Stimulated activated CD4-positive, alpha-beta T cell treated with anti-CD3 and anti-CD28 coated beads, Interleukin-4, amount 100 ng/mL, for 48 hours (primary cell): ENCODE results near the gene ATAD3A.
"Not testable (repeated sequence)": the region's sequence is repeated elsewhere in the genome, so short reads cannot be mapped to it uniquely, and the experiment has no call there.

Source experiments
- DNase-seq, 2 donors: peaks; one replicate each; pipeline ENCODE4 v3.0.0-alpha.2; 2020; ENCODE audit warnings: low read depth in 2 of 2

Gene ATAD3A

DNA sequence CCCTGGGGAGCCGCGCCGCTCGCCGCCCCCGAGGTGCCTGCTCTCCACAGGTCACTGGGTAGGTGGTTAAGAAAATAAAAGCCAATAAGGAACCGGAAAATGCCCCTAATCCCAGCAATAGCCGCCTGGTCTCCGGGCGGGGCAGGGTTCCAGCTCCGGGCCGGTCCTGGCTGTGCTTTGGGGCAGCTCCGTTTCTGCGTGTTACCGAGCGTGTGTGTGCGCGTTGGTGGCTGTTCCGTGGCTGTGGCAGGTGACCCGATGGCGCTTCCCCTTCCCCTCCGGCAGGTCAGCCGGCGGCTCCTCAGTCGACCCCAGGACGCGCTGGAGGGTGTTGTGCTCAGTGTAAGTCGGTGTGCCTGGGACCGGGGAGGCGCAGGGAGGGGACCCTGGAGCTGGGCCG, 11.3 kb downstream of the ATAD3A start:
- not testable (repeated sequence) for DNase-seq

DNA sequence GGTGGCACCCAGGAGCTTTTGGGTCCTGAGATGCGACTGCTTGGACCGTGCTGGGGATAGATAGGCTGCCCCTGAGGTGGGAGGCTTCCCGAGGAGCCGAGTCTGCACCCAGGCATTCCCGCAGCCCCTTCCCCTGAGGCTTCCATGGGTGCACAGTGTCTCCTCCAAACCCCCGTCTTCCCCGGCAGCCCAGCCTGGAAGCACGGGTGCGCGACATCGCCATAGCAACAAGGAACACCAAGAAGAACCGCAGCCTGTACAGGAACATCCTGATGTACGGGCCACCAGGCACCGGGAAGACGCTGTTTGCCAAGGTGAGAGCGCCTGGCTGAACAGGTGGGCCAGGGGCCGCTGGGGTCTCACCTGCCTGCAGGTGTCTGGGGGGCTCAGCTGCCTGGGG, 11.7 kb downstream of the ATAD3A start:
- not testable (repeated sequence) for DNase-seq

DNA sequence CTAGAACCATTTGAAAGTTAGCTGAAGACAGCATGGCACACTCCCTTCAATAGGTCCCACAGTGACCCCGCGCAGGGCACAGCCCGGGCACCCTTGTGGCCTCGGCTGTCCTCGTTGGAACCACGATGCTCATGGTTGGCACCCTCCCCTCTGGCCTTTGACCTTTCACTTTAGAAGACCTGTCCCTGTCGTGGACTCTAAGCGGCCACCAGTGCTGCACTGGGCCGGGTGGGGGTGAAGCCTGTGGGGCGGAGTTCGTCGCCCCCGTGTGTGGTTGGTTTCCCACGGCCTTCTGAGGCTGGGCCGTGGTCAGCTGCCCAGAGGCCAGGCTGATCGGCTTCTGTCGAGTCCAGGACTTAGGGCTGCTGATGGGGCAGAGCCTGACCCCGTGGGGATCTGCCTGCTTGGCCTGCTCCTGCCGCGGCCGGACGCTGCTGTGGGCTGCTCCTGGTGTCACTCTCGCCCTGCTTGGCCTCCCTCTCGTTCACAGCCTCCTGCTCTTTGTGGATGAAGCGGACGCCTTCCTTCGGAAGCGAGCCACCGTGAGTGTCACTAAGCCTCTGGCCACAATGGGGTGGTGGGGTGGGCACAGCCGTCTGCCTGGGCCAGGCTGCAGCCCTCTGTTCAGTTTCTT, 12.9 kb downstream of the ATAD3A start:
- not testable (repeated sequence) for DNase-seq

DNA sequence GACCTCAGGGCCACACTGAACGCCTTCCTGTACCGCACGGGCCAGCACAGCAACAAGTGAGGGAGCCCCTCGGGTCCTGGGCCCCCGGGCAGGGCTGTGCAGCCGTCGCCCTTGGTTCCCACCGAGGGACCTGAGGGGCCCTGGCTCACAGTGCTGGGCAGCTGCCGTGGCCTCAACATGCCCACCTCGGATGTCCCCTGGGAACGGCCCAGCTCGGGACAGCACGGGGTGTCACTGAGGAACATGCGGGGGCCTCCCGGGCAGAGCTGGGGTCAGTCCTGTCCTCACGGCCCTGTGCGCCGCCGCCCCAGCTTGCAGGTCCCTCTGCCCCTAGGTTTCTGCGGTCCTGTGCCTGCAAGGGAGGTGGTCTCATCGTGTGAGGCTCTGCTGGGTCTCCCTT, 14.5 kb downstream of the ATAD3A start:
- not testable (repeated sequence) for DNase-seq

DNA sequence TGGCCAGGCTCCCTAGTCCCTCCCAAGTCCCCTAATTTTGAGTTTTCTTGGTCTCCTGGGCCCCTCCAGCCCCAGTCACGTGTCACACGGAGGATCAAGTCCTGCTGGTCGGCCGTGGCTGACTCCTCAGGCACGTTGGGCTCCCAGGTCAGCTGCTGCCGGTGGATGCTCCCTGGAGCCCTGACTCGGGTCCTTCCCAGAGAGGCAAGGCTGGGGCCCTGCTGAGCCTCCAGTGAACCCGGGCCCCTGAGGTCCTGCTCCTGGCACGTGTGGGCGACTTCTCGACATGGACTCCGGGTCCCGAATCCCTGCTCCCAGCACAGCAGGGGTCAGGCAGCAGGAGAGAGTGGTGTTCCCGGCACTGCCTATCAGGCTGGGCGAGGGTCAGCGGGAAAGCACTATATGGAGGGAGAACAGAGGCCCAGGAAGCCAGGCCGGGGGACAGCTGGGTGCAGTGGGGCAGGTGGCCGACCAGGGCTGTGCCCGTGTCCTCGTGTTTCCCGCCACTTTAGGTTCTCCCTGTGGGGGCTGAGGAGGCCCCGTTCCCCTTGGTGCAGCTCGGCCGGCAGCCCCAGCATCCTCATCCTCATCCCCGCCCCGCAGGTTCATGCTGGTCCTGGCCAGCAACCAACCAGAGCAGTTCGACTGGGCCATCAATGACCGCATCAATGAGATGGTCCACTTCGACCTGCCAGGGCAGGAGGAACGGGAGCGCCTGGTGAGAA, 15.3 kb downstream of the ATAD3A start:
- no peak for DNase-seq

DNA sequence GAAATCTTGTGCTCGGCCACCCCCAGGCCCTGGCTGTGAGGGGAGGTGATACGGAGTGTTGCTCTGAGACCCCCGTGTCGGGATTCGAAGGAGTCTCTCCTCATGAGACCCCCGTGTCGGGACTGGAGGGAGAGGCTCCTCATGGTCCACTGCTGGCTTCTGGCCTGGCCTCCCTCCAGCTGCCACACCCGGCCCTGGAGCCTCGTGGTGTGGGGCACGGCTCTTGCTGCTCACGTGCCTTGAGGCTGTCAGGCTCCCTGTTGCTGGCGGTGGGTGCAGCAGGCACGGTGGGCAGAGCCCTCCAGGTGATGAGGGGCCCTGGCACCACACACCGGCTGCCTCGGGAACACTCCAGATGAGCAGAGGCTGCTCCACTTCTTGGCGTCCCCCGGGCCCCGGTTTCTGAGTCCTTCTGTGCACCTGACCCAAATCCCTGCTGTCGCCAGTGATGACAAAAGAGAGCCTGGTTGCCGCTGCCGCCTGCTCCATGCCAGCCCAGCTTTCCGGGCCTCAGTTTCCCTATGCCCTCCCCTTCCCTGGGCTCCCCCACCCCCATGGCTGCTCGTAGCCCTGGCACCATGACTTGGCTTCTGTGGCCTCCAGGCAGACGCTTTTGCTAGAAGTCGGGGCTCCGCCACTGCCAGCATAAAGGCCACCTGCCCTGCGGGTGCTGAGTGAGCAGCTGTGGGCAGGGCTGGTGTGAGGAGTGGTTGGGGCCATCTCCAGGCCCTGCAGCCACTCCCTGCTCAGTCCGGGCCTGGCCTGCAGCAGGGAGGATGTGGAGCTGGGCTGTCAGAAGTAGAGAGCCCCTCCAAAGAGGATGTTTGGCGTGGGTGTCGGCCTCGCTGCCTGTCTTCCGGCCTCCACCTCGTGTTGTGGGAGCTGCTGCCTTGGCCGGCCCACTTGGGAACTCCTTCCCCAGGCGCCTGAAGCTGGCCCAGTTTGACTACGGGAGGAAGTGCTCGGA, 16.6 kb downstream of the ATAD3A start:
- DNase-seq: no peak

DNA sequence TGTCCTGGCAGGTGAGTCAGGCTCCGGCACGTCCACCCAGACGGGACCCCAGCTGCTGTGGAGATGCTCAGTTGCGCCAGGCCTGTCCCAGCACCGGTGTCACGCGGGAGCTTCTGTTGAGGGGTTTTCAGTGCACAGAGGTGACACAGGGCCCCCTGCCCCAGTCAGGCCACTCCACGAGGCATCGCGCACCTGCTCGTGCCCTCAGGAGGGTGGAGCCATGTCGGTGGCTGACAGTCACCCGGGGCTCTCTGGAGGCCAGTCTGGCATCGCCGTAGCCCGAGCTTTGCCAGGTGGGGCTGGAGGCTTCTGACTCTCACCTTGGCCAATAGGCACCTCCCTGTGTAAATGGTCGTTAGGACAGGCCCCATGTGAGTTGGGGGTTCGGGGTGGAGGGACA, 17.4 kb downstream of the ATAD3A start:
- no peak for DNase-seq

DNA sequence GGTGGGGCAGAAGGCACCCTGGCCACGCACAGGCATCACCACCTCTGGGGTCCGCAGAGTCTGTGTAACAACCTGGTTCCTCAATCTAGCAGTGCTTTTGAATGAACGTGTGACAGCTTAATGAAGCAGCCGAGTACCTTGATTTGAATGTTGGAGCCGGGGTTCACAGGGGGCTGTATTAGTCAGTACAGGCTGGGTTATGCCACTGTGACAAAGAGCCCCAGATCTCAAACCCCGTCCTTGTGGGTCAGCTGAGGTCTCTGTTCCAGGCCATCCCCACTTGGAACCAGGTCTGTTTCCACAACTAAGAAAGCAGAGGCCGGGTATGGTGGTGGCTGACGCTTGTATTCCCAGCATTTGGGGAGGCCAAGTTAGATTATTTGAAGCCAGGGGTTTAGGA, 18.0 kb downstream of the ATAD3A start:
- no peak for DNase-seq

DNA sequence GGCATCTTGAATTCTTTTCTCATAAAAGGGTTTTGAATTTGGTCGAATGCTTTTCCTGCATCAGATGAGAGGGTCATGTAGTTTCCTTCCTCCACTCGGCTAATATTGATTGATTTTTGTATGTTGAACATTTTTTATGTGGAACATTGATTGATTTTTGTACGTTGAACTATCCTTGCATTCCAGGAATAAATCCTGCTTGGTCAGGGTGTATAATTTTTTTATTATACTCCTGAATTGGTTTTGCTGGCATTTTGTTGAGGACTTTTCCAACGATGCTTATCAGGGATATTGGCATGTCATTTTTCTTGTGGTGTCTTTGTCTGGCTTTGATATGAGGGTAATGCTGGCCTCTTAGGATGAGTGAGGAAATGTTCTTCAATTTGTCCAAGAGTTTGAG, 20.0 kb downstream of the ATAD3A start:
- DNase-seq: no peak

DNA sequence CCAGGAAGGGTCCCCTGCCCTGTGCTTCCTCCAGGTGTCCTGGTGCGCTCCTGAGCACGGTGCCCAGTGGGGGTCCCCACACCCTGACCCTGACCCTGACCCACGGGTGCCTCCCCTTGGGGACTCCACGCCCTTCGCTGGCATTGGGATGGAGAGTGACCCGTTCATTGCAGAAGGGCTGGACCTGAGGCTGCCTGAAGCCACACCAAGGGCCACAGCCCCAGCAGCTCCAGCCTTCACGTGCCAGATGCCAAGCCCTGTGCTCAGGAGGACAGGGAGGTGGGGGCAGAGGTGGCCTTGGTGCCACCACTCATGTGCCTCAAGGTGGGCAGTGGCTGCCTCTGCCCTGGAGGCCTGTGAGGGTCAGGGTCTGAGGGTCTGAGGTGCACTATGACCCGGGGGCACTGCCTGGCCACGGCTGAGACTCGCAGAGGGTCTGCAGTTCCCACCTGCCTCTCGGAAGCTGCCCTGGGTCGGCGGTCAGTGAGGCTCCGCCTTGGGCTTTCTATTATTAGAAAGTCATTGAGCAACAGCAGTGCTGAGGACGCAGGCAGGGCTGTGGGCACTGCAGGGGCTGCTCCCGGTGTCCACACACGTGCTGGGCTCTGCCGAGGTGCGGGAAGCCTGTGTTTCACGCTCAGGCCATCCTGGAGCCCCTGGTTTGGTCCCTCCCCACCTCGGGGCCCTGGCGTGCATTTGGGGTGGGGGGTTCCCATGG, 21.4 kb downstream of the ATAD3A start:
- DNase-seq: not testable (repeated sequence)

DNA sequence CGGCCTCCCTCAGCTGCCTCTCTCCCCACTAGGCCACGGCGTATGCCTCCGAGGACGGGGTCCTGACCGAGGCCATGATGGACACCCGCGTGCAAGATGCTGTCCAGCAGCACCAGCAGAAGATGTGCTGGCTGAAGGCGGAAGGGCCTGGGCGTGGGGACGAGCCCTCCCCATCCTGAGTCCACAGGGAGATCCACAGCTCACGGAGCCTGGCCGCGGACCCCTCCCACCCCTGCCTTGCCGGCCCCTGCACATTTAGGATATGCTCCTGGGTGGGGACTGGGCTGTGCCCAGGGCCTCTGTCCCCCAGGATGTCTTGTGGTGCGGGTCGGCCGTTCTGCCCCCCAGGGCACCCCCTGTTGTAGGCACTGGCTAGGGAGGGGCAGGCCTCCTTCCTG, 21.9 kb downstream of the ATAD3A start:
- DNase-seq: not testable (repeated sequence)

DNA sequence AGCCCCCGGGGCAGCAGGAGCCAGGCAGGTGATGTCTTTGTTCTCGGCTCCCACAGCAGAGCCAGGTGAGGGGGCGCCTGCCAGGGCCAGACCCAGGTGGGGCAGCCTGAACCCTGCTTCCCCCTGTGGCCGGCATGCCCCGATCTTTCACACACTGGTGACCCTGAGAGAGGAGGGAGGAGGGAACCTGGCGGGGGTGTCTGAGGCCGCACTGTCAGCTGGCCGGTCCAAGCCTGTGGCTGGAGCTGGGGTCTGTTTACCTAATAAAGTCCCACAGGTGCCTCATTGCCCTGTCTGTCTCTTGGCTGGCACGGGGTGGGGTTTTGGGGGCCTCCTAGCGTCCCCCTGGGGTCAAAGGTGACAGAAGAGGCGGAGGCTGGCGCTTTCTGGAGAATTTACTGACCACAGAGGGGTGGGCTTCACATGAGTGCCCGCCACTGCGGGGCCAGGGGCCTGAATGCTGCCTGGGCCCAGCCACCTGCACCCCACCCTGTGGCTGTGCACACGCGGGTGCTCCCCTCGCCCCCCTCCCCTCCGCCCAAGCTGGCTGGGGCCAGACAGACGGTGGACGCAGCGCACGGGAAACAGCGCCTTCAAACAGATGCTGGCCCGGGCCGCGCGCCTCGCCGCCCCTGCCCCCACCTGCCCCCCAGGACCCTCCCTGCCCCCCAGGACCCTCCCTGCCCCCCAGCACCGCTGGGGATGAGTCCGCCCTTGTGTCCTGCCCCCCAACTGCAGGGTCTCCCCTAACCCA, 22.6 kb downstream of the ATAD3A start:
- DNase-seq: no peak

DNA sequence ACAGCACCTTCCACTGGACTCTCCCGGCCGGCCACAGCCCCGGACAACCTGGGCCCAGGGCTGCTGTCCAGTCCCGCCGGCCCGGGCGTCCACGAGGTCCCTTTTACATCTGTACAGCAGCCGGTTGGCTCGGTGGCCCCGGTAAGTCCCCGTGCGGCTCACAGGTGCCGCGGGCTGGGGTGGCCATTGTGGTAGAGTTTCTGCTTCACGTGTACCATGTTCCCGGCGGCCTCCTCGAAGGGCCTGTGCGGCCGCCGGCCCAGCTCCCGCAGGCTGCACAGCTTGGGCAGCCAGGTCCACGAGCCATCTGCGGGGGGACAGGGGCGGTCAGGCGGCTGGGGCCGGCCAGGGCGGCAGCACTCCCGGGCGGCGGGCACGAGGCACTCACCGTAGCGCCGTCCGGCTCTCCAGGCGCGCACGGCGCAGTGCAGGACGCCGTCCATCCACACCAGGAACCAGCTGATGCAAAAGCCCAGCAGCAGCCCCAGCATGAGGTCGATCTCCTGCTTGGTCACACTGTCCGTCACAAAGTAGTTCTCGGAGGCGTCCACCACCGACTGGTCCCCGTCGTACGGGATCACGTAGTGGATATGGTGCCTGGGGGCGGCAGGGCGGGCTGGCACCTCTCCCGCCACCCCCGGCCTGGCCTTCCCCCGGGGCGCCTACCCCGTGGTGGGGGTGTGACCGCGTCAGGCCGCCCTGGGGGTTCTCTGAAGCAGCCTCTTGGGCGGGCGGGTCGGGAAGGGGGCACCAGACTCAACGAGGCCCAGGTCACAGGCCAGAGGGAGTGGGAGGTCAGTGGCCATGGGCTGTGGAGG, 23.4 kb downstream of the ATAD3A start:
- DNase-seq: no peak

DNA sequence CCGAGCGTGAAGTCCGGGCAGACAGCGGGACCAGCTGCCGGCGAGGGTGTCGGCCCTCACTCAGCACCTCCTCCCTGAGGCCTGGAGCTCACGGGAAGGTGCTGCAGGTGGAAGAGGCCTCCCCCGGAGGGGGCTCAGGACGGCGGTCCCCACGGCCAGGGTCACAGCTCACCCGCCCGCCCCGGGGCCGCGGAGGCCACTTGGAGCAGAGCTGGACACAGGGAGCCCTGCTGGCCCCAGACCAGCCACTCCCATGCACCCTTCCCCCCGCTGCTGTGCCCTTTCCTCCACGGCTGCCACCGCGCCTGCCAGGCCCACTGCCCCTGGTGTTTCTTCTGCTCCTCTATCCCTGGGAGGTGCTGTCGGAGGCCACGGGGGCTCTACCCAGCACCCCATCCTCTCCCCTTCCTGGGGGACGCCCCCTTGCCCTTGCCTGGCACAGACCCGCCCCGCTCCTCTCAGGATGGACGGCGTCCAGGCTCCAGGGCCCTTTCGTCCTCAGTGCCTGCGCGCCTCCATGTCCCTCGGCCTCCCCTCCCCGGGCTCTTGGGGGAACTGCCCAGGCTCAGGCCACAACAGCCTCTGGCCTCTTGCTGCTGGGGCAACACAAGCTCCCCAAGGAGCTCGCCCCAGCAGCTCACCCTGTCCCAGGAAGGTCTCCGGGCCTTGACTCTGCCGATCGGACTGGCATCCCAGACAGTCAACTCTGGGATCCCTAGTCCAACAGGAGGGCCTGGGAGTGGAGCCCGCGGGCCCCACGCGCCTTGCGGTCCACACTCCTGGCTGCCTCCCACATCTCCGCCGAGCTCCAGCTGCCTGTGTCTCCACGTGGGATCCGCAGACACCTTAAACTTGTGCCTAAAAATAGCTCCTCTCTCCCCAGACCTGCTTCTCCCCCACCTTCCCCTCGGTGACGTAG, 24.3 kb downstream of the ATAD3A start:
- no peak for DNase-seq

DNA sequence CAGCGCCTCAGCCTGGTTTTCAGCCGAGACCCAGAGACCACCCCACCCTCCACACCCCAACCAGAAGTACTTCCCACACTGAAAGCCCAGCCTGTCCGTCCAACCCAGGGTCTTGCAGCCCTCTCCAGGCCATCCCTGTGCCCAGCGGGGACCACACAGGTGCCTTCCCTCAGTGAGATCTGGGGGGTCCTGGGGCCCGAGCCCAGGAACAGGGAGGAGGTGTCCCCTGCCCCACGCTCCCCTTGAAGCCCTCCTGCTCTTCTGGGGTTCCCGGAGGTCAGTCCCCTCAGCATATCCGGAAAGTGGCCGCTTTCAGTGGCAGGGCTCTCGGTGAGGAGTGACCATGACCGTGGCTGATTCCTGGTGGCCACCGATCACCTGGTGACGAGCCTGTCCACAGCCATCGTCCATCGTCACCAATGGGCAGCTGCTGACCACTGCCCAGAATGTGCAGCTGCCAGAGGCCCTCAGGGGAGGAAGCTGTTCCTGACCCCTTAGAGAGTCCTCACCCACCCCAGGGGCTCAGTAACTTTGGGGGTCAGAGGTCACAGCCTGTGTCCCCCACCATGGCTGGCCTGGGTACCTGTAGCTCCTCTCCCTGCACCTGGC, 25.1 kb downstream of the ATAD3A start:
- no peak for DNase-seq

DNA sequence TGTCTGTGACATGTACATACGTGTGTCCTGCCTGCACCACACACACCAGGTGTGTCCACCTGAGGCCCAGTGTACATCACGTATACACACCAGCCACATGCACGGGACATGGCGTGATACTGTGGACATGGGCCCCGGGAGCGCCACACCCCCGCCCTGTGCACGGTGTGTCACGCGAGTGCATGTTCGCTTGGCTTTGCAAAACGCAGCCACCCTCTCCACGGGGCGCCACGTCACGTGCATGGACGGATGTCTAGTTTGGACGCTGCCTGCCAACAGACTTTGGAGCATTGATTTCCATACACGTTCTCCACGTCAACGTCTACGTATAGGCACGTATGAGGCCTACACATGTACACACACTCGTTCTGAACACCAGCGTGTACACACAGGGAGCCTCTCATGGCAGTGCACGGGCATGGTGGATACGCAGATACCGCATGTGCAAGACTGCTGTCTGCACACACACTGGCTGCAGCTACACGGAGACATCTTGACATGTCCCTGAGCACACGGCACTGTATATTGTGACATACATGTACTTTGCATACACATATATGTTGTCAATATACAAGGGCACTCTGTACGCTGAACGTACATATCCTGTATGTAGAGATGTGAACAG, 25.8 kb downstream of the ATAD3A start:
- DNase-seq: no peak

DNA sequence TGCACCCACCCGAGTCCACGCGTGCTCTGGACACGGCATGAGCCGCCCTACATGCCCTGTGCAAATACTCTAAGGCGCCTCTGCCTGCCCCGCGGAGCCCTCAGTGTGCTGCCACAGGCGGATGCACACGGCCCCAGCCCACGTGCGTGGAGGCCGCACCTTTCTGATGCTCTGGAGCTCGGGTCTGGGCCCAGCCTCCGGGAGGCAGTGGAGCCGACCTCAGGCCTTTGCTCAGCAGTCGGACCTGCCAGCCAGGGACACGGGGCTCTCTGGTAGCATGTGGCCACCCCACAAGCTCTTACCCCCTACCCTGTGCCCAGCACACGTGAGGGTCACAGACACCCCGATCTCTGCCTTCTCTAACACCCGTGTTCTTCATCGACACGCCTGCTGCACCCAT, 26.4 kb downstream of the ATAD3A start:
- no peak for DNase-seq

DNA sequence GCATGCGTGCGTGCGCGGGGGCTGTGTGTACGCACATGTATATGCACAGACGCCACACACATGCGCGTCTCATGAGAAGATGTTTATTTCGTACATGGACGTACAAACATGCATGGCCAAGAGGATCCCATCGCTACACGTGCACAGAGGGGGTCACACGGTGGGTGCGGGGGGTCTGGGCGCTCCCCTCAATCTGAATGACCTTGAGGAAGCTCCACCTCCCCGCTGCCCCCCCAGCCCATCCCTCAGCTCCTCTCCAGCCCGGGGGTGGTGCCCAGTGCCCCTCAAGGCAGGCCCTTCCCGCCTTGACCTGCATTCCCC, 27.0 kb downstream of the ATAD3A start:
- DNase-seq: no peak
